SU-DHL-6 (cell line): Measurements from ENCODE around the gene KNCN.

Experiments
- H2AFZ ChIP-seq: fragments of 200-600 bp; sonication (generic); 2 replicates; pipeline ENCODE4 v1.6.1; 2014; ENCODE audit warnings: low read depth, mild to moderate bottlenecking, moderate library complexity, mixed read lengths, antibody characterized with exemption, low read length; ENCODE audit not compliant: severe bottlenecking
- H3F3A ChIP-seq: fragments of 200-600 bp; shearing (Covaris generic); 2 replicates; pipeline ENCODE4 v1.6.0; 2016; ENCODE audit warnings: antibody characterized with exemption, mild to moderate bottlenecking; ENCODE audit not compliant: insufficient read depth
- H3K27ac ChIP-seq: fragments of 200-600 bp; sonication (generic); 2 replicates; pipeline ENCODE4 v1.5.1; 2016; ENCODE audit warnings: low read depth, mild to moderate bottlenecking, low read length, moderate library complexity, mixed read lengths
- H3K27me3 ChIP-seq: fragments of 200-600 bp; sonication (generic), shearing (Covaris generic); 2 replicates; pipeline ENCODE4 v1.6.0; 2014; ENCODE audit warnings: mild to moderate bottlenecking, low read length
- H3K36me3 ChIP-seq: fragments of 200-600 bp; sonication (generic); 2 replicates; pipeline ENCODE4 v1.6.1; 2014; ENCODE audit warnings: mild to moderate bottlenecking, low read length, mixed read lengths
- H3K4me2 ChIP-seq: fragments of 300-600, 200-600 bp; shearing (Covaris generic), sonication (generic); 2 replicates; pipeline ENCODE4 v1.6.0; 2014; ENCODE audit warnings: low read length, low read depth, mild to moderate bottlenecking; ENCODE audit not compliant: poor library complexity, severe bottlenecking
- H3K4me3 ChIP-seq: fragments of 200-600 bp; sonication (generic); 2 replicates; pipeline ENCODE4 v1.5.1; 2014; ENCODE audit warnings: antibody characterized with exemption, low read length, mild to moderate bottlenecking, mixed read lengths; ENCODE audit not compliant: insufficient read depth, poor library complexity, severe bottlenecking
- H3K79me2 ChIP-seq: fragments of 200-600 bp; sonication (generic); 2 replicates; pipeline ENCODE4 v1.6.1; 2014; ENCODE audit warnings: mild to moderate bottlenecking, low read length, moderate library complexity; ENCODE audit not compliant: insufficient read depth
- H3K9ac ChIP-seq: fragments of 200-600 bp; sonication (generic); 2 replicates; pipeline ENCODE4 v1.7.0; 2014; ENCODE audit warnings: mild to moderate bottlenecking, low read length
- H3K9me2 ChIP-seq: fragments of 200-600 bp; sonication (generic); replicated peaks from 2 replicates; pipeline ENCODE4 v1.6.1; 2014; ENCODE audit warnings: low read length; ENCODE audit not compliant: insufficient read depth
- H3K9me3 ChIP-seq: fragments of 200-600 bp; sonication (generic); 2 replicates; pipeline ENCODE4 v1.6.1; 2014; ENCODE audit warnings: low read length, mixed read lengths; ENCODE audit not compliant: insufficient read depth
- H4K20me1 ChIP-seq: fragments of 200-600 bp; sonication (generic); 2 replicates; pipeline ENCODE4 v1.6.1; 2014; ENCODE audit warnings: low read depth, mild to moderate bottlenecking, antibody characterized with exemption, low read length, moderate library complexity, mixed read lengths
- CTCF ChIP-seq: fragments of 200-600 bp; sonication (generic); IDR thresholded peaks from one replicate; pipeline ENCODE4 v1.5.1; 2017; ENCODE audit warnings: antibody characterized with exemption, mild to moderate bottlenecking, low read length, moderate library complexity; ENCODE audit not compliant: insufficient read depth, poor library complexity, severe bottlenecking
- EZH2phosphoT487 ChIP-seq: fragments of 200-600 bp; sonication (generic), shearing (Covaris generic); conservative IDR thresholded peaks from 2 replicates; pipeline ENCODE4 v1.6.1; 2018; ENCODE audit warnings: mild to moderate bottlenecking, antibody characterized with exemption, low read length, moderate library complexity, mixed read lengths

The KNCN gene

GRCh38 chr1:46530311-46530710 lies 21.1 kb downstream of the KNCN start:
- no peaks in the 10 kb centered on the region for H3K27me3 ChIP-seq
- no peak overlapping the region for H3K4me2 ChIP-seq
- no peaks in the 10 kb centered on the region for H3K9me2 ChIP-seq
- H3K36me3 ChIP-seq = no peaks in the 10 kb centered on the region
- no peaks in the 10 kb centered on the region for H3K79me2 ChIP-seq
- no peaks in the 10 kb centered on the region for H3F3A ChIP-seq
- no peak overlapping the region for H3K27ac ChIP-seq
- no peaks in the 10 kb centered on the region for H4K20me1 ChIP-seq
- H3K9me3 ChIP-seq = no peaks in the 10 kb centered on the region
- TF ChIP-seq CTCF (no peak), EZH2phosphoT487 (no peak)
- H3K9ac ChIP-seq = no peak overlapping the region
- H3K4me3 ChIP-seq = no peak overlapping the region
- no peak overlapping the region for H2AFZ ChIP-seq

GRCh38 chr1:46529031-46529630 lies 22.3 kb downstream of the KNCN start:
- H3F3A ChIP-seq = no peaks in the 10 kb centered on the region
- no peak overlapping the region for H3K9ac ChIP-seq
- no peak overlapping the region for H3K4me3 ChIP-seq
- H4K20me1 ChIP-seq = no peaks in the 10 kb centered on the region
- no peaks in the 10 kb centered on the region for H3K9me3 ChIP-seq
- no peak overlapping the region for H2AFZ ChIP-seq
- no peaks in the 10 kb centered on the region for H3K9me2 ChIP-seq
- H3K36me3 ChIP-seq = no peaks in the 10 kb centered on the region
- no peak overlapping the region for H3K27ac ChIP-seq
- H3K27me3 ChIP-seq = no peaks in the 10 kb centered on the region
- H3K4me2 ChIP-seq = no peak overlapping the region
- no peak for TF ChIP-seq EZH2phosphoT487
- TF ChIP-seq CTCF = no peak
- no peaks in the 10 kb centered on the region for H3K79me2 ChIP-seq

- Histone ChIP-seq H2AFZ (no peak overlapping the region), H3K4me3 (no peak overlapping the region), H4K20me1 (no peaks in the 10 kb centered on the region), H3K27ac (no peak overlapping the region), H3K4me2 (no peak overlapping the region), H3F3A (no peaks in the 10 kb centered on the region), H3K9me3 (no peaks in the 10 kb centered on the region), H3K9ac (no peak overlapping the region), H3K36me3 (no peaks in the 10 kb centered on the region), H3K27me3 (no peaks in the 10 kb centered on the region), H3K79me2 (no peaks in the 10 kb centered on the region), H3K9me2 (no peaks in the 10 kb centered on the region)
- TF ChIP-seq EZH2phosphoT487 (no peak), CTCF (no peak)
Measured at GRCh38 chr1:46528297-46528955, 23.0 kb downstream of the KNCN start.
